H9 (cell line): ENCODE results near the gene BCAS3. TPM values are rescaled to one million over a fixed set of nuclear protein-coding genes. Genes with fewer than 3 reads are reported as not detected.
A peak's percentile ranks its signal among the peaks of the same experiment; 100 is the strongest.

Experiments used
- DNase-seq: peaks from one replicate; pipeline ENCODE4 v3.0.0-alpha.2; 2017
- H2AFZ ChIP-seq: one replicate; pipeline ENCODE4 v1.6.1; 2013; ENCODE audit warnings: mild to moderate bottlenecking, low read length, control low read depth, moderate library complexity
- H2AK5ac ChIP-seq: 2 replicates; pipeline ENCODE4 v1.6.1; 2013; ENCODE audit warnings: low read length, control low read depth, mixed read lengths; ENCODE audit not compliant: insufficient read length
- H2BK120ac ChIP-seq: one replicate; pipeline ENCODE4 v1.6.1; 2013; ENCODE audit warnings: low read depth, mild to moderate bottlenecking, low read length, control low read depth, inconsistent platforms; ENCODE audit not compliant: poor library complexity, severe bottlenecking
- H2BK12ac ChIP-seq: 2 replicates; pipeline ENCODE4 v1.6.1; 2013; ENCODE audit warnings: low read length, control low read depth, mixed read lengths, low read depth; ENCODE audit not compliant: insufficient read length
- H2BK15ac ChIP-seq: 2 replicates; pipeline ENCODE4 v1.6.1; 2013; ENCODE audit warnings: low read depth, low read length, control low read depth
- H2BK20ac ChIP-seq: one replicate; pipeline ENCODE4 v1.6.1; 2013; ENCODE audit warnings: low read depth, mild to moderate bottlenecking, low read length, control low read depth, inconsistent platforms; ENCODE audit not compliant: poor library complexity, severe bottlenecking
- H2BK5ac ChIP-seq: 2 replicates; pipeline ENCODE4 v1.6.1; 2013; ENCODE audit warnings: low read length, control low read depth, mixed read lengths; ENCODE audit not compliant: insufficient read length
- H3K14ac ChIP-seq: 2 replicates; pipeline ENCODE4 v1.6.1; 2013; ENCODE audit warnings: low read length, control low read depth; ENCODE audit not compliant: insufficient read depth
- H3K18ac ChIP-seq: 2 replicates; pipeline ENCODE4 v1.6.1; 2013; ENCODE audit warnings: low read depth, mild to moderate bottlenecking, mixed read lengths, low read length, control low read depth; ENCODE audit not compliant: insufficient read length
- H3K23ac ChIP-seq: 2 replicates; pipeline ENCODE4 v1.6.1; 2013; ENCODE audit warnings: low read length, control low read depth, mixed read lengths, low read depth; ENCODE audit not compliant: insufficient read length
- H3K23me2 ChIP-seq: 2 replicates; pipeline ENCODE4 v1.6.1; 2013; ENCODE audit warnings: low read depth, mild to moderate bottlenecking, mixed read lengths, low read length, control low read depth; ENCODE audit not compliant: insufficient read length, poor library complexity, severe bottlenecking
- H3K27ac ChIP-seq: 2 replicates; pipeline ENCODE4 v1.5.1; 2013; ENCODE audit warnings: low read length, control low read depth, mixed read lengths, low read depth; ENCODE audit not compliant: insufficient read length
- H3K27me3 ChIP-seq: 2 replicates; pipeline ENCODE4 v1.6.1; 2013; ENCODE audit warnings: low read length, control low read depth, inconsistent platforms; ENCODE audit not compliant: insufficient read depth
- H3K4ac ChIP-seq: 2 replicates; pipeline ENCODE4 v1.6.1; 2013; ENCODE audit warnings: low read depth, mild to moderate bottlenecking, control low read depth, inconsistent platforms, low read length, moderate library complexity
- H3K4me1 ChIP-seq: 2 replicates; pipeline ENCODE4 v1.6.1; 2013; ENCODE audit warnings: low read length, control low read depth, inconsistent platforms; ENCODE audit not compliant: insufficient read depth
- H3K4me2 ChIP-seq: 2 replicates; pipeline ENCODE4 v1.6.1; 2013; ENCODE audit warnings: low read length, control low read depth, mixed read lengths; ENCODE audit not compliant: insufficient read length, insufficient read depth
- H3K56ac ChIP-seq: 2 replicates; pipeline ENCODE4 v1.6.1; 2013; ENCODE audit warnings: low read depth, mild to moderate bottlenecking, mixed read lengths, low read length, control low read depth; ENCODE audit not compliant: insufficient read length
- H3K79me1 ChIP-seq: 2 replicates; pipeline ENCODE4 v1.6.1; 2013; ENCODE audit warnings: low read depth, mild to moderate bottlenecking, moderate library complexity, low read length, control low read depth, inconsistent platforms; ENCODE audit not compliant: insufficient read depth, poor library complexity, severe bottlenecking
- H3K79me2 ChIP-seq: 2 replicates; pipeline ENCODE4 v1.6.1; 2013; ENCODE audit warnings: low read length, control low read depth, inconsistent platforms; ENCODE audit not compliant: insufficient read depth
- H3K9ac ChIP-seq: 2 replicates; pipeline ENCODE4 v1.6.1; 2013; ENCODE audit warnings: low read length, control low read depth, mixed read lengths; ENCODE audit not compliant: insufficient read length; ENCODE audit errors: extremely low read depth
- H3K9me3 ChIP-seq: one replicate; pipeline ENCODE4 v1.6.1; 2013; ENCODE audit warnings: low read depth, low read length, inconsistent platforms; ENCODE audit not compliant: control insufficient read depth
- H3T11ph ChIP-seq: one replicate; pipeline ENCODE4 v1.6.1; 2013; ENCODE audit warnings: mild to moderate bottlenecking, low read length, control low read depth, inconsistent platforms
- H4K20me1 ChIP-seq: one replicate; pipeline ENCODE4 v1.6.1; 2013; ENCODE audit not compliant: control insufficient read depth, insufficient read length, insufficient read depth
- H4K5ac ChIP-seq: 2 replicates; pipeline ENCODE4 v1.6.1; 2013; ENCODE audit warnings: low read depth, mild to moderate bottlenecking, mixed read lengths, low read length, control low read depth; ENCODE audit not compliant: insufficient read length
- H4K8ac ChIP-seq: replicated peaks from 2 replicates; pipeline ENCODE4 v1.6.1; 2013; ENCODE audit warnings: low read length, control low read depth, mixed read lengths, low read depth; ENCODE audit not compliant: insufficient read length
- H4K91ac ChIP-seq: 2 replicates; pipeline ENCODE4 v1.6.1; 2013; ENCODE audit warnings: low read depth, mild to moderate bottlenecking, moderate library complexity, mixed read lengths, low read length, control low read depth; ENCODE audit not compliant: insufficient read length
- H3K27ac Mint-ChIP-seq, 3 experiments: 2 replicates in 2 of 3; 3 replicates in 1 of 3; pipeline ENCODE4 v1.8.0; 2020 to 2021; ENCODE audit warnings: mixed read lengths in 3 of 3, mild to moderate bottlenecking in 1 of 3, moderate library complexity in 1 of 3
- H3K27me3 Mint-ChIP-seq: 2 replicates; pipeline ENCODE4 v1.8.0; 2021; ENCODE audit warnings: low read depth, mild to moderate bottlenecking, moderate library complexity, mixed read lengths
- H3K36me3 Mint-ChIP-seq, 3 experiments: 2 replicates in 2 of 3; 3 replicates in 1 of 3; pipeline ENCODE4 v1.8.0; 2020 to 2021; ENCODE audit warnings: low read depth in 3 of 3, mixed read lengths in 3 of 3; ENCODE audit not compliant: insufficient read depth in 1 of 3
- H3K4me1 Mint-ChIP-seq, 2 experiments: 2 replicates each; pipeline ENCODE4 v1.8.0; 2020; ENCODE audit warnings: mixed read lengths in 2 of 2
- H3K4me3 Mint-ChIP-seq, 2 experiments: 2 replicates in 1 of 2; 3 replicates in 1 of 2; pipeline ENCODE4 v1.8.0; 2020 to 2021; ENCODE audit warnings: mild to moderate bottlenecking in 2 of 2, mixed read lengths in 2 of 2, moderate library complexity in 1 of 2
- H3K9me3 Mint-ChIP-seq, 2 experiments: 2 replicates in 1 of 2; 3 replicates in 1 of 2; pipeline ENCODE4 v1.8.0; 2020; ENCODE audit warnings: mild to moderate bottlenecking in 2 of 2, mixed read lengths in 2 of 2, moderate library complexity in 1 of 2
- WGBS: extraction: QIAGEN DNeasy Blood & Tissue Kit; methylation state at CpG from one replicate; pipeline ENCODE4 v1.1.7; 2013; ENCODE audit warnings: missing lambda C conversion rate, low lambda C conversion rate, mixed read lengths; ENCODE audit not compliant: insufficient read length; ENCODE audit errors: extremely low coverage; 5-methylcytosine and 5-hydroxymethylcytosine counted together
- total RNA-seq: library from RNA; stranded (reverse); gene quantifications from 2 replicates; pipeline ENCODE4 v1.2.1, GENCODE V29; 2021
- TF ChIP-seq, protein P1 (sequence below): fragments of 200-600 bp; sonication (generic); conservative IDR thresholded peaks from 3 replicates; pipeline ENCODE4 v1.8.0; 2021; ENCODE audit warnings: antibody characterized with exemption, mild to moderate bottlenecking

The BCAS3 gene
- total RNA-seq, 1 experiment from 2014 or later, result 22.4 TPM

DNA sequence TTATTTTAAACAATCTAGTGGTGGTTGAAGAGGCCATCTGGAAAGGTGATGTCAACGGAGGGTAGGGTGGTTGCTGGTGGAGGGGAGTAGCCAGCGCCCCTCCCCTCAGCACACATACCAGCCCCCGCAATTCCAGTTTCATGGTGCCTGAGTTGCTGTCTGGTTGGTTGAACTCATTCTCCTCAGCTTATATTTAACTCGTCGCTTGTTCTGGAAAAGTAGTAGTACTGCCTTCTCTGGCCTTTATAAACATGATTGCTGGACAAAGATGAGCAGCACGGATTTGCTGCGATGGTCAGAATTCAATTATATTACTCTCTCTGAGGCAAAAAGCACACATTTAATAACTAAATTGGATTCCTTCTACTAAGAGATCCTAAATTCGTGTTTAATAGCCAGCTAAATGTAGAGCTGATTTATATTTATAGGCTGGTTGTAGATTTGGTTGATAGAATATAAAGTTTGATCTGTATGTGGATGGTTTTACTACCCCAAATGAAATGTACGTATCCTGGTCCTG is 484.0 kb downstream of the BCAS3 start:
- Histone ChIP-seq H3K9ac (no peak overlapping the region), H3K79me1 (no peaks in the 10 kb centered on the region), H3K4me2 (no peak overlapping the region), H3K18ac (no peak overlapping the region), H2AK5ac (no peak overlapping the region), H3K79me2 (no peaks in the 10 kb centered on the region), H3K23me2 (no peaks in the 10 kb centered on the region), H4K91ac (no peak overlapping the region), H3K14ac (no peak overlapping the region), H3T11ph (no peak overlapping the region), H2AFZ (no peak overlapping the region), H4K8ac (no peak overlapping the region), H2BK15ac (no peak overlapping the region), H3K4me1 (peaks cover 2% of the 10 kb centered on the region; the same call in 1 of the 2 replicates), H3K23ac (no peak overlapping the region), H3K27me3 (no peaks in the 10 kb centered on the region), H2BK5ac (no peak overlapping the region), H3K9me3 (no peaks in the 10 kb centered on the region), H2BK120ac (no peak overlapping the region), H3K4ac (no peak overlapping the region), H4K20me1 (no peaks in the 10 kb centered on the region), H3K27ac (no peak overlapping the region), H2BK12ac (no peak overlapping the region), H2BK20ac (no peak overlapping the region), H4K5ac (no peak overlapping the region), H3K56ac (no peak overlapping the region)
- Mint-ChIP-seq H3K9me3 (peaks cover 5 to 8% of the 10 kb centered on the region in 2 experiments; a peak in 3 of 5 replicates), H3K4me3 (no peak overlapping the region), H3K27me3 (no peaks in the 10 kb centered on the region), H3K36me3 (peaks cover 5 to 12% (median 7%) of the 10 kb centered on the region in 3 experiments; a peak in 5 of 7 replicates), H3K4me1 (peaks cover 23 to 41% of the 10 kb centered on the region in 2 experiments), H3K27ac (peak overlapping the region in 1 of 3 experiments; percentile 55; a peak in 1 of 7 replicates)
- TF ChIP-seq, protein P1, sequence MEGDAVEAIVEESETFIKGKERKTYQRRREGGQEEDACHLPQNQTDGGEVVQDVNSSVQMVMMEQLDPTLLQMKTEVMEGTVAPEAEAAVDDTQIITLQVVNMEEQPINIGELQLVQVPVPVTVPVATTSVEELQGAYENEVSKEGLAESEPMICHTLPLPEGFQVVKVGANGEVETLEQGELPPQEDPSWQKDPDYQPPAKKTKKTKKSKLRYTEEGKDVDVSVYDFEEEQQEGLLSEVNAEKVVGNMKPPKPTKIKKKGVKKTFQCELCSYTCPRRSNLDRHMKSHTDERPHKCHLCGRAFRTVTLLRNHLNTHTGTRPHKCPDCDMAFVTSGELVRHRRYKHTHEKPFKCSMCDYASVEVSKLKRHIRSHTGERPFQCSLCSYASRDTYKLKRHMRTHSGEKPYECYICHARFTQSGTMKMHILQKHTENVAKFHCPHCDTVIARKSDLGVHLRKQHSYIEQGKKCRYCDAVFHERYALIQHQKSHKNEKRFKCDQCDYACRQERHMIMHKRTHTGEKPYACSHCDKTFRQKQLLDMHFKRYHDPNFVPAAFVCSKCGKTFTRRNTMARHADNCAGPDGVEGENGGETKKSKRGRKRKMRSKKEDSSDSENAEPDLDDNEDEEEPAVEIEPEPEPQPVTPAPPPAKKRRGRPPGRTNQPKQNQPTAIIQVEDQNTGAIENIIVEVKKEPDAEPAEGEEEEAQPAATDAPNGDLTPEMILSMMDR, result no peak
- DNase-seq, result no peak
- no CpG with 5 or more reads among the region's 9 CpGs for WGBS
